CD1c-positive myeloid dendritic cell (primary cell): ENCODE measurements around the gene CIT.
A peak's percentile ranks its signal among the peaks of the same experiment; 100 is the strongest.

ENCODE experiments used
- DNase-seq: peaks from one replicate; pipeline ENCODE4 v3.0.0-alpha.2; 2016; ENCODE audit errors: extremely low spot score

The CIT gene

GRCh38 chr12:119695034-119695433, 182.1 kb downstream of the CIT start:
- no peak for DNase-seq

- no peak for DNase-seq
Measured at GRCh38 chr12:119694111-119694510, 183.0 kb downstream of the CIT start.

- DNase-seq = no peak
Measured at GRCh38 chr12:119693511-119693910, 183.6 kb downstream of the CIT start.

GRCh38 chr12:119692997-119693396, 184.1 kb downstream of the CIT start:
- no peak for DNase-seq

- no peak for DNase-seq
Measured at GRCh38 chr12:119692410-119692809, 184.7 kb downstream of the CIT start.

- no peak for DNase-seq
Measured at GRCh38 chr12:119691202-119691810, 185.8 kb downstream of the CIT start.

- no peak for DNase-seq
Measured at GRCh38 chr12:119689935-119690500, 187.1 kb downstream of the CIT start.

- DNase-seq = no peak
Measured at GRCh38 chr12:119687879-119688278, 189.2 kb downstream of the CIT start.

GRCh38 chr12:119687406-119687805, 189.7 kb downstream of the CIT start:
- no peak for DNase-seq

GRCh38 chr12:119686776-119687175, 190.3 kb downstream of the CIT start:
- no peak for DNase-seq

- no peak for DNase-seq
Measured at GRCh38 chr12:119686355-119686754, 190.8 kb downstream of the CIT start.

- DNase-seq = no peak
Measured at GRCh38 chr12:119685375-119685774, 191.7 kb downstream of the CIT start.

GRCh38 chr12:119684711-119685369, 192.3 kb downstream of the CIT start:
- no peak for DNase-seq

GRCh38 chr12:119683816-119684215, 193.3 kb downstream of the CIT start:
- DNase-seq = no peak

- no peak for DNase-seq
Measured at GRCh38 chr12:119683413-119683812, 193.7 kb downstream of the CIT start.

- peak; percentile 53 for DNase-seq
Measured at GRCh38 chr12:119682639-119683252, 194.4 kb downstream of the CIT start.

GRCh38 chr12:119681728-119682638, 195.1 kb downstream of the CIT start:
- peak; percentile 6 for DNase-seq

- no peak for DNase-seq
Measured at GRCh38 chr12:119681111-119681510, 196.0 kb downstream of the CIT start.

- DNase-seq = no peak
Measured at GRCh38 chr12:119679490-119679889, 197.6 kb downstream of the CIT start.

GRCh38 chr12:119679081-119679480, 198.0 kb downstream of the CIT start:
- DNase-seq = no peak

GRCh38 chr12:119678459-119678858, 198.7 kb downstream of the CIT start:
- no peak for DNase-seq

GRCh38 chr12:119676573-119676972, 200.5 kb downstream of the CIT start:
- no peak for DNase-seq
